ENCODE results near the gene MAZ.

Gene MAZ

GRCh38 chr16:29837841-29838240, 31.5 kb downstream of the MAZ start:
- Histone ChIP-seq H3K36me3 (ENCODE audit: insufficient read depth, low read length) (peaks cover 85% of the 10 kb centered on the region), H3K4me3 (ENCODE audit: low read length) (no peak overlapping the region), H3K9ac (ENCODE audit: low read depth, low read length) (no peak overlapping the region), H3K9me3 (replicated peaks; ENCODE audit: low read length) (no peaks in the 10 kb centered on the region), H3K4me2 (ENCODE audit: low read length) (no peak overlapping the region), H3K27me3 (ENCODE audit: control insufficient read depth, insufficient read depth, low read length) (no peaks in the 10 kb centered on the region), H3K4me1 (ENCODE audit: control insufficient read depth, insufficient read depth, low read length) (no peaks in the 10 kb centered on the region)

- Histone ChIP-seq H3K9ac (ENCODE audit: low read depth, low read length) (no peak overlapping the region), H3K9me3 (replicated peaks; ENCODE audit: low read length) (no peaks in the 10 kb centered on the region), H3K27me3 (ENCODE audit: control insufficient read depth, insufficient read depth, low read length) (no peaks in the 10 kb centered on the region), H3K4me3 (ENCODE audit: low read length) (no peak overlapping the region), H3K4me1 (ENCODE audit: control insufficient read depth, insufficient read depth, low read length) (no peaks in the 10 kb centered on the region), H3K36me3 (ENCODE audit: insufficient read depth, low read length) (peaks cover 86% of the 10 kb centered on the region), H3K4me2 (ENCODE audit: low read length) (no peak overlapping the region)
Measured at GRCh38 chr16:29839822-29840221, 33.5 kb downstream of the MAZ start.

- no peak overlapping the region for H3K4me3 ChIP-seq (ENCODE audit: low read length)
- H3K27me3 ChIP-seq (ENCODE audit: control insufficient read depth, insufficient read depth, low read length) = no peaks in the 10 kb centered on the region
- peaks cover 86% of the 10 kb centered on the region for H3K36me3 ChIP-seq (ENCODE audit: insufficient read depth, low read length)
- H3K9me3 ChIP-seq (replicated peaks; ENCODE audit: low read length) = no peaks in the 10 kb centered on the region
- no peak overlapping the region for H3K4me2 ChIP-seq (ENCODE audit: low read length)
- H3K4me1 ChIP-seq (ENCODE audit: control insufficient read depth, insufficient read depth, low read length) = no peaks in the 10 kb centered on the region
- no peak overlapping the region for H3K9ac ChIP-seq (ENCODE audit: low read depth, low read length)
Measured at GRCh38 chr16:29840240-29840639, 33.9 kb downstream of the MAZ start.

GRCh38 chr16:29841631-29842030, 35.3 kb downstream of the MAZ start:
- Histone ChIP-seq H3K4me2 (ENCODE audit: low read length) (no peak overlapping the region), H3K36me3 (ENCODE audit: insufficient read depth, low read length) (peaks cover 88% of the 10 kb centered on the region), H3K4me3 (ENCODE audit: low read length) (no peak overlapping the region), H3K9me3 (replicated peaks; ENCODE audit: low read length) (no peaks in the 10 kb centered on the region), H3K9ac (ENCODE audit: low read depth, low read length) (no peak overlapping the region), H3K4me1 (ENCODE audit: control insufficient read depth, insufficient read depth, low read length) (no peaks in the 10 kb centered on the region), H3K27me3 (ENCODE audit: control insufficient read depth, insufficient read depth, low read length) (no peaks in the 10 kb centered on the region)

- Histone ChIP-seq H3K36me3 (ENCODE audit: insufficient read depth, low read length) (peaks cover 90% of the 10 kb centered on the region), H3K9me3 (replicated peaks; ENCODE audit: low read length) (no peaks in the 10 kb centered on the region), H3K4me2 (ENCODE audit: low read length) (no peak overlapping the region), H3K27me3 (ENCODE audit: control insufficient read depth, insufficient read depth, low read length) (no peaks in the 10 kb centered on the region), H3K9ac (ENCODE audit: low read depth, low read length) (no peak overlapping the region), H3K4me3 (ENCODE audit: low read length) (no peak overlapping the region), H3K4me1 (ENCODE audit: control insufficient read depth, insufficient read depth, low read length) (no peaks in the 10 kb centered on the region)
Measured at GRCh38 chr16:29842732-29843346, 36.5 kb downstream of the MAZ start.

GRCh38 chr16:29843931-29844330, 37.6 kb downstream of the MAZ start:
- Histone ChIP-seq H3K9me3 (replicated peaks; ENCODE audit: low read length) (no peaks in the 10 kb centered on the region), H3K9ac (ENCODE audit: low read depth, low read length) (no peak overlapping the region), H3K4me2 (ENCODE audit: low read length) (no peak overlapping the region), H3K27me3 (ENCODE audit: control insufficient read depth, insufficient read depth, low read length) (no peaks in the 10 kb centered on the region), H3K36me3 (ENCODE audit: insufficient read depth, low read length) (peaks cover 81% of the 10 kb centered on the region), H3K4me3 (ENCODE audit: low read length) (no peak overlapping the region), H3K4me1 (ENCODE audit: control insufficient read depth, insufficient read depth, low read length) (no peaks in the 10 kb centered on the region)

- no peak overlapping the region for H3K4me2 ChIP-seq (ENCODE audit: low read length)
- no peaks in the 10 kb centered on the region for H3K4me1 ChIP-seq (ENCODE audit: control insufficient read depth, insufficient read depth, low read length)
- no peaks in the 10 kb centered on the region for H3K27me3 ChIP-seq (ENCODE audit: control insufficient read depth, insufficient read depth, low read length)
- H3K36me3 ChIP-seq (ENCODE audit: insufficient read depth, low read length) = peaks cover 80% of the 10 kb centered on the region
- H3K9me3 ChIP-seq (replicated peaks; ENCODE audit: low read length) = no peaks in the 10 kb centered on the region
- no peak overlapping the region for H3K9ac ChIP-seq (ENCODE audit: low read depth, low read length)
- H3K4me3 ChIP-seq (ENCODE audit: low read length) = no peak overlapping the region
Measured at GRCh38 chr16:29844575-29845331, 38.4 kb downstream of the MAZ start.

- Histone ChIP-seq H3K9me3 (replicated peaks; ENCODE audit: low read length) (no peaks in the 10 kb centered on the region), H3K27me3 (ENCODE audit: control insufficient read depth, insufficient read depth, low read length) (no peaks in the 10 kb centered on the region), H3K9ac (ENCODE audit: low read depth, low read length) (no peak overlapping the region), H3K4me3 (ENCODE audit: low read length) (no peak overlapping the region), H3K36me3 (ENCODE audit: insufficient read depth, low read length) (peaks cover 71% of the 10 kb centered on the region), H3K4me2 (ENCODE audit: low read length) (no peak overlapping the region), H3K4me1 (ENCODE audit: control insufficient read depth, insufficient read depth, low read length) (no peaks in the 10 kb centered on the region)
Measured at GRCh38 chr16:29845656-29846055, 39.3 kb downstream of the MAZ start.

GRCh38 chr16:29848420-29849297, 42.3 kb downstream of the MAZ start:
- Histone ChIP-seq H3K9ac (ENCODE audit: low read depth, low read length) (no peak overlapping the region), H3K4me3 (ENCODE audit: low read length) (no peak overlapping the region), H3K4me2 (ENCODE audit: low read length) (no peak overlapping the region), H3K9me3 (replicated peaks; ENCODE audit: low read length) (no peaks in the 10 kb centered on the region), H3K36me3 (ENCODE audit: insufficient read depth, low read length) (peaks cover 49% of the 10 kb centered on the region), H3K4me1 (ENCODE audit: control insufficient read depth, insufficient read depth, low read length) (no peaks in the 10 kb centered on the region), H3K27me3 (ENCODE audit: control insufficient read depth, insufficient read depth, low read length) (no peaks in the 10 kb centered on the region)

GRCh38 chr16:29849505-29849904, 43.2 kb downstream of the MAZ start:
- H3K36me3 ChIP-seq (ENCODE audit: insufficient read depth, low read length) = peaks cover 41% of the 10 kb centered on the region
- H3K4me3 ChIP-seq (ENCODE audit: low read length) = no peak overlapping the region
- no peaks in the 10 kb centered on the region for H3K27me3 ChIP-seq (ENCODE audit: control insufficient read depth, insufficient read depth, low read length)
- no peaks in the 10 kb centered on the region for H3K9me3 ChIP-seq (replicated peaks; ENCODE audit: low read length)
- no peak overlapping the region for H3K4me2 ChIP-seq (ENCODE audit: low read length)
- no peaks in the 10 kb centered on the region for H3K4me1 ChIP-seq (ENCODE audit: control insufficient read depth, insufficient read depth, low read length)
- H3K9ac ChIP-seq (ENCODE audit: low read depth, low read length) = no peak overlapping the region

GRCh38 chr16:29850998-29851397, 44.7 kb downstream of the MAZ start:
- H3K9me3 ChIP-seq (replicated peaks; ENCODE audit: low read length) = no peaks in the 10 kb centered on the region
- no peak overlapping the region for H3K4me3 ChIP-seq (ENCODE audit: low read length)
- no peaks in the 10 kb centered on the region for H3K4me1 ChIP-seq (ENCODE audit: control insufficient read depth, insufficient read depth, low read length)
- H3K27me3 ChIP-seq (ENCODE audit: control insufficient read depth, insufficient read depth, low read length) = no peaks in the 10 kb centered on the region
- no peak overlapping the region for H3K9ac ChIP-seq (ENCODE audit: low read depth, low read length)
- no peak overlapping the region for H3K4me2 ChIP-seq (ENCODE audit: low read length)
- H3K36me3 ChIP-seq (ENCODE audit: insufficient read depth, low read length) = peaks cover 26% of the 10 kb centered on the region
